ENCODE results near the gene OTOG.

The OTOG gene

GRCh38 chr11:17597770-17598169, 50.7 kb downstream of the OTOG start:
- no peak overlapping the region for H2AFZ ChIP-seq (ENCODE audit: low read depth, low read length, severe bottlenecking)
- H4K20me1 ChIP-seq (ENCODE audit: low read depth, low read length) = no peaks in the 10 kb centered on the region
- H3K27me3 ChIP-seq (ENCODE audit: low read length) = no peaks in the 10 kb centered on the region
- no peaks in the 10 kb centered on the region for H3K36me3 ChIP-seq (ENCODE audit: low read length)
- TF ChIP-seq CTCF (IDR thresholded peaks at IDR 0.05; ENCODE audit: insufficient read depth, low read length, poor library complexity, severe bottlenecking) = no peak
- TF ChIP-seq EZH2phosphoT487 (conservative IDR thresholded peaks at IDR 0.05; ENCODE audit: low read length) = no peak
- no peak overlapping the region for H3K4me3 ChIP-seq (ENCODE audit: insufficient read depth, low read length, poor library complexity, severe bottlenecking)
- H3K9me2 ChIP-seq (replicated peaks; ENCODE audit: insufficient read depth, low read length) = no peaks in the 10 kb centered on the region
- no peak overlapping the region for H3K9ac ChIP-seq (ENCODE audit: low read length)
- H3K9me3 ChIP-seq (ENCODE audit: insufficient read depth, low read length) = no peaks in the 10 kb centered on the region
- no peak overlapping the region for H3K4me2 ChIP-seq (ENCODE audit: low read depth, low read length, poor library complexity, severe bottlenecking)
- H3K79me2 ChIP-seq (ENCODE audit: insufficient read depth, low read length) = no peaks in the 10 kb centered on the region
- H3F3A ChIP-seq (ENCODE audit: insufficient read depth) = no peaks in the 10 kb centered on the region
- H3K27ac ChIP-seq (ENCODE audit: low read depth, low read length) = no peak overlapping the region

- TF ChIP-seq CTCF (IDR thresholded peaks at IDR 0.05; ENCODE audit: insufficient read depth, low read length, poor library complexity, severe bottlenecking) (peak; percentile 93), EZH2phosphoT487 (conservative IDR thresholded peaks at IDR 0.05; ENCODE audit: low read length) (no peak)
These were observed 51.8 kb downstream of the OTOG start for GRCh38 chr11:17598700-17599459.

GRCh38 chr11:17599460-17599925, 52.4 kb downstream of the OTOG start:
- no peak overlapping the region for H3K9ac ChIP-seq (ENCODE audit: low read length)
- H3K4me3 ChIP-seq (ENCODE audit: insufficient read depth, low read length, poor library complexity, severe bottlenecking) = no peak overlapping the region
- no peaks in the 10 kb centered on the region for H3F3A ChIP-seq (ENCODE audit: insufficient read depth)
- H4K20me1 ChIP-seq (ENCODE audit: low read depth, low read length) = no peaks in the 10 kb centered on the region
- H3K79me2 ChIP-seq (ENCODE audit: insufficient read depth, low read length) = no peaks in the 10 kb centered on the region
- TF ChIP-seq EZH2phosphoT487 (conservative IDR thresholded peaks at IDR 0.05; ENCODE audit: low read length) = no peak
- TF ChIP-seq CTCF (IDR thresholded peaks at IDR 0.05; ENCODE audit: insufficient read depth, low read length, poor library complexity, severe bottlenecking) = no peak
- no peak overlapping the region for H3K4me2 ChIP-seq (ENCODE audit: low read depth, low read length, poor library complexity, severe bottlenecking)
- no peak overlapping the region for H3K27ac ChIP-seq (ENCODE audit: low read depth, low read length)
- H3K36me3 ChIP-seq (ENCODE audit: low read length) = no peaks in the 10 kb centered on the region
- H2AFZ ChIP-seq (ENCODE audit: low read depth, low read length, severe bottlenecking) = no peak overlapping the region
- H3K27me3 ChIP-seq (ENCODE audit: low read length) = no peaks in the 10 kb centered on the region
- no peaks in the 10 kb centered on the region for H3K9me3 ChIP-seq (ENCODE audit: insufficient read depth, low read length)
- no peaks in the 10 kb centered on the region for H3K9me2 ChIP-seq (replicated peaks; ENCODE audit: insufficient read depth, low read length)

More at GRCh38 chr11:17598700-17599459, 51.8 kb downstream of the OTOG start:
- Histone ChIP-seq H3K9me3 (ENCODE audit: insufficient read depth, low read length) (no peaks in the 10 kb centered on the region), H3F3A (ENCODE audit: insufficient read depth) (no peaks in the 10 kb centered on the region), H3K79me2 (ENCODE audit: insufficient read depth, low read length) (no peaks in the 10 kb centered on the region), H3K27me3 (ENCODE audit: low read length) (no peaks in the 10 kb centered on the region), H3K9ac (ENCODE audit: low read length) (no peak overlapping the region), H3K4me3 (ENCODE audit: insufficient read depth, low read length, poor library complexity, severe bottlenecking) (no peak overlapping the region), H4K20me1 (ENCODE audit: low read depth, low read length) (no peaks in the 10 kb centered on the region), H2AFZ (ENCODE audit: low read depth, low read length, severe bottlenecking) (no peak overlapping the region), H3K36me3 (ENCODE audit: low read length) (no peaks in the 10 kb centered on the region), H3K9me2 (replicated peaks; ENCODE audit: insufficient read depth, low read length) (no peaks in the 10 kb centered on the region), H3K27ac (ENCODE audit: low read depth, low read length) (no peak overlapping the region), H3K4me2 (ENCODE audit: low read depth, low read length, poor library complexity, severe bottlenecking) (no peak overlapping the region)

Measured in SU-DHL-6 (cell line).